GM23338 (cell line): Measurements from ENCODE around the gene NRXN2. TPM values are rescaled to one million over a fixed set of nuclear protein-coding genes. Genes with fewer than 3 reads are reported as not detected.

ENCODE experiments used
- ATAC-seq: fragments of 200-7000 bp; cut with Tn5 transposase; 3 replicates; pipeline ENCODE4 v1.9.1; 2020
- DNase-seq: peaks from one replicate; pipeline ENCODE4 v3.0.0-alpha.2; 2015; ENCODE audit warnings: low spot score
- H2AFZ ChIP-seq: fragments of 200-600 bp; sonication (generic); 2 replicates; pipeline ENCODE4 v1.8.0; 2016; ENCODE audit warnings: antibody characterized with exemption, mild to moderate bottlenecking, moderate library complexity
- H3F3A ChIP-seq: fragments of 200-600 bp; sonication (generic); replicated peaks from 2 replicates; pipeline ENCODE4 v1.8.0; 2017; ENCODE audit warnings: antibody characterized with exemption, mixed run types, low read depth
- H3K27ac ChIP-seq: fragments of 200-600 bp; sonication (generic); 2 replicates; pipeline ENCODE4 v1.6.1; 2016; ENCODE audit warnings: low read depth
- H3K27me3 ChIP-seq: fragments of 200-600 bp; sonication (generic); 2 replicates; pipeline ENCODE4 v1.8.0; 2016; ENCODE audit warnings: mild to moderate bottlenecking, mixed run types, moderate library complexity; ENCODE audit not compliant: insufficient read depth
- H3K36me3 ChIP-seq: fragments of 200-600 bp; sonication (generic); 2 replicates; pipeline ENCODE4 v1.8.0; 2016; ENCODE audit warnings: mild to moderate bottlenecking; ENCODE audit not compliant: insufficient read depth
- H3K4me1 ChIP-seq: fragments of 200-600 bp; sonication (generic); 2 replicates; pipeline ENCODE4 v1.8.0; 2016; ENCODE audit warnings: mild to moderate bottlenecking, moderate library complexity; ENCODE audit not compliant: insufficient read depth
- H3K4me2 ChIP-seq: fragments of 200-600 bp; sonication (generic); 2 replicates; pipeline ENCODE4 v1.7.1; 2017; ENCODE audit warnings: mixed run types
- H3K4me3 ChIP-seq: fragments of 200-600 bp; sonication (generic); 2 replicates; pipeline ENCODE4 v1.6.1; 2016; ENCODE audit warnings: mixed run types
- H3K79me2 ChIP-seq: fragments of 200-600 bp; sonication (generic); replicated peaks from 2 replicates; pipeline ENCODE4 v1.8.0; 2017; ENCODE audit warnings: mild to moderate bottlenecking; ENCODE audit not compliant: insufficient read depth
- H3K9me2 ChIP-seq: fragments of 200-600 bp; sonication (generic); 2 replicates; pipeline ENCODE4 v1.8.0; 2017; ENCODE audit not compliant: insufficient read depth
- H4K20me1 ChIP-seq: fragments of 200-600 bp; sonication (generic); replicated peaks from 2 replicates; pipeline ENCODE4 v1.8.0; 2017; ENCODE audit warnings: mild to moderate bottlenecking; ENCODE audit not compliant: insufficient read depth
- H3K27ac Mint-ChIP-seq: 2 replicates; pipeline ENCODE4 v1.8.0; 2020; ENCODE audit warnings: inconsistent platforms, mild to moderate bottlenecking, moderate library complexity, mixed read lengths
- H3K27me3 Mint-ChIP-seq: 3 replicates; pipeline ENCODE4 v1.8.0; 2022; ENCODE audit warnings: low read depth, mild to moderate bottlenecking, moderate library complexity, mixed read lengths, inconsistent platforms; ENCODE audit not compliant: insufficient read depth, poor library complexity
- H3K36me3 Mint-ChIP-seq: 3 replicates; pipeline ENCODE4 v1.8.0; 2021; ENCODE audit warnings: low read depth, mild to moderate bottlenecking, inconsistent platforms, moderate library complexity, mixed read lengths
- H3K4me1 Mint-ChIP-seq: 3 replicates; pipeline ENCODE4 v1.8.0; 2020; ENCODE audit warnings: mild to moderate bottlenecking, inconsistent platforms, mixed read lengths
- H3K4me3 Mint-ChIP-seq: 3 replicates; pipeline ENCODE4 v1.8.0; 2021; ENCODE audit warnings: moderate library complexity, mild to moderate bottlenecking, inconsistent platforms, mixed read lengths
- H3K9me3 Mint-ChIP-seq: 3 replicates; pipeline ENCODE4 v1.8.0; 2020; ENCODE audit warnings: moderate library complexity, mild to moderate bottlenecking, inconsistent platforms, mixed read lengths
- CREB1 ChIP-seq: fragments of 250-450 bp; sonication (Bioruptor Pico); IDR thresholded peaks from 2 replicates; pipeline ENCODE4 v1.5.0; 2020; ENCODE audit warnings: low read depth, mild to moderate bottlenecking, moderate library complexity
- ETS1 ChIP-seq: IDR thresholded peaks from 2 replicates; pipeline ENCODE4 v1.6.1; 2016; ENCODE audit warnings: antibody characterized with exemption
- EZH2 ChIP-seq: fragments of 200-600 bp; sonication (generic); IDR thresholded peaks from one replicate; pipeline ENCODE4 v1.8.0; 2017; ENCODE audit warnings: antibody characterized with exemption, mild to moderate bottlenecking, low read depth; ENCODE audit not compliant: unreplicated experiment
- JUNB ChIP-seq: IDR thresholded peaks from one replicate; pipeline ENCODE4 v1.6.1; 2016; ENCODE audit warnings: antibody characterized with exemption; ENCODE audit not compliant: unreplicated experiment
- POLR2AphosphoS5 ChIP-seq: IDR thresholded peaks from 2 replicates; pipeline ENCODE4 v1.6.1; 2016; ENCODE audit warnings: antibody characterized with exemption, low read depth
- STAT1 ChIP-seq: IDR thresholded peaks from one replicate; pipeline ENCODE4 v1.6.1; 2016; ENCODE audit warnings: antibody characterized with exemption; ENCODE audit not compliant: unreplicated experiment
- ZNF114 ChIP-seq: fragments of 250-450 bp; sonication (Bioruptor Pico); IDR thresholded peaks from 2 replicates; pipeline ENCODE4 v1.5.0; 2020; ENCODE audit warnings: mild to moderate bottlenecking, moderate library complexity
- ZNF331 ChIP-seq: fragments of 250-450 bp; sonication (Bioruptor Pico); IDR thresholded peaks from 2 replicates; pipeline ENCODE4 v1.5.0; 2020; ENCODE audit warnings: low read depth, mild to moderate bottlenecking, moderate library complexity
- ZNF462 ChIP-seq: fragments of 250-450 bp; sonication (Bioruptor Pico); IDR thresholded peaks from 2 replicates; pipeline ENCODE4 v1.5.0; 2020; ENCODE audit warnings: mild to moderate bottlenecking, moderate library complexity
- polyA plus RNA-seq: library from polyadenylated mRNA; unstranded; fragments of >200 nt; fragmentation: Nextera tagmentation; extraction: Ambion mirVana; gene quantifications from 2 replicates; pipeline ENCODE4 v1.2.1, GENCODE V29; 2016
- total RNA-seq: library from RNA; depleted of rRNA; stranded (reverse); fragments of >200 nt; shearing (Covaris generic); gene quantifications from 2 replicates; pipeline ENCODE4 v1.2.3, GENCODE V29; 2014
- TF ChIP-seq, protein P1 (sequence below), 2 experiments: fragments of 200-600 bp in 1 of 2; sonication (generic) in 1 of 2; conservative IDR thresholded peaks; 2 replicates each; pipeline versions ENCODE4 v1.5.1 to v1.6.1; 2016 to 2017; ENCODE audit warnings: antibody characterized with exemption in 2 of 2, low read depth in 2 of 2, mild to moderate bottlenecking in 2 of 2, moderate library complexity in 1 of 2

Gene NRXN2
- total and polyA plus RNA-seq, 2 experiments from 2014 or later: 3.4 to 17.0 TPM

GRCh38 chr11:64604458-64605243 lies 118.3 kb downstream of the NRXN2 start:
- no peak for TF ChIP-seq ZNF331 (CRISPR knock-in tag)
- TF ChIP-seq, protein P1, sequence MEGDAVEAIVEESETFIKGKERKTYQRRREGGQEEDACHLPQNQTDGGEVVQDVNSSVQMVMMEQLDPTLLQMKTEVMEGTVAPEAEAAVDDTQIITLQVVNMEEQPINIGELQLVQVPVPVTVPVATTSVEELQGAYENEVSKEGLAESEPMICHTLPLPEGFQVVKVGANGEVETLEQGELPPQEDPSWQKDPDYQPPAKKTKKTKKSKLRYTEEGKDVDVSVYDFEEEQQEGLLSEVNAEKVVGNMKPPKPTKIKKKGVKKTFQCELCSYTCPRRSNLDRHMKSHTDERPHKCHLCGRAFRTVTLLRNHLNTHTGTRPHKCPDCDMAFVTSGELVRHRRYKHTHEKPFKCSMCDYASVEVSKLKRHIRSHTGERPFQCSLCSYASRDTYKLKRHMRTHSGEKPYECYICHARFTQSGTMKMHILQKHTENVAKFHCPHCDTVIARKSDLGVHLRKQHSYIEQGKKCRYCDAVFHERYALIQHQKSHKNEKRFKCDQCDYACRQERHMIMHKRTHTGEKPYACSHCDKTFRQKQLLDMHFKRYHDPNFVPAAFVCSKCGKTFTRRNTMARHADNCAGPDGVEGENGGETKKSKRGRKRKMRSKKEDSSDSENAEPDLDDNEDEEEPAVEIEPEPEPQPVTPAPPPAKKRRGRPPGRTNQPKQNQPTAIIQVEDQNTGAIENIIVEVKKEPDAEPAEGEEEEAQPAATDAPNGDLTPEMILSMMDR (conservative IDR thresholded peaks at IDR 0.05; ENCODE audit: low read depth in 2 of 2): peak in 1 of 2 experiments; percentile 31; a peak in 1 of 4 replicates
- TF ChIP-seq EZH2: no peak
- no peak overlapping the region for H3K4me2 ChIP-seq
- H3K27me3 ChIP-seq: no peaks in the 10 kb centered on the region
- Mint-ChIP-seq H3K9me3 (no peaks in the 10 kb centered on the region), H3K4me1 (peaks cover 17% of the 10 kb centered on the region), H3K36me3 (no peaks in the 10 kb centered on the region), H3K27me3 (peaks cover 14% of the 10 kb centered on the region), H3K27ac (no peak overlapping the region), H3K4me3 (no peak overlapping the region)
- no peaks in the 10 kb centered on the region for H3K79me2 ChIP-seq
- DNase-seq: no peak
- no peak overlapping the region for H2AFZ ChIP-seq
- H3K4me1 ChIP-seq: 0 out of 2 replicates have a peak, but pooled peaks cover 5% of the 10 kb centered on the region
- no peak overlapping the region for H3K27ac ChIP-seq
- H3F3A ChIP-seq: no peaks in the 10 kb centered on the region
- H4K20me1 ChIP-seq: no peaks in the 10 kb centered on the region
- H3K4me3 ChIP-seq: no peak overlapping the region
- no peaks in the 10 kb centered on the region for H3K36me3 ChIP-seq
- H3K9me2 ChIP-seq: no peaks in the 10 kb centered on the region
- no peak for ATAC-seq

DNA sequence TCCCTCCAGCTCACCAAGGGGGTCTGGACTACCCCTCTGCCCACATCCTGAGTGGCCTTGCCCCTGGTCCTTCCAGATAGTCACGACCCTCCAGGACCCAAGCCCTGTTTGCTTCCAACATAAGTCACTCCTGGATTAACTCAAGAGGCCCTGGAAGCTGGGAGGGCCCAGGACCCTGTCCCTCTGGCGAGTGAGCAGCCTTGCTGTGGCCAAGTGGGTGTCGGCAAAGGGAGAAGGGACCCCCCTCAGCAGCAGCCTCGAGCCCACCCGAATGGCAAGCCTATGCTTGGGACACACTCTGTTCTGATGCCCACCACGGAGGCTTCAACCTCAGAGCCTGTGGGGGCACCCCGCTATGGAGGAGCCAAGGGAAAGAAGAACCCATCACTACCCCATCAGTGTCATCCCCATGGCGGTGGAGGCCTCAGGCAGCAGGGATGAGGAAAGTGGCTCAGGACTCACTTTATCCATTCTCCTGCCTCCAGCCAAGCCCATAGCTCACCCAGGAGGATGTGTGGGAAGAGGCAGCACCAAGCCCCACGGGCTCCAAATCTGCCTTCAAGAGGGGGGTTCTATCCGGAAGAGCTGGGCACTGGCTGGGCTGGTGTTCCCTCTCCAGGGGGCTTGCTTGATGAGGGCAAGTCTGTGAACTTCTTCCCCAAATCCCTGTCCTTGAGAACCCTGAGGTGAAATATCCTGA lies 119.4 kb downstream of the NRXN2 start:
- no peak overlapping the region for H3K4me2 ChIP-seq
- H4K20me1 ChIP-seq: no peaks in the 10 kb centered on the region
- H3K27me3 Mint-ChIP-seq: peaks cover 11% of the 10 kb centered on the region
- H3K27ac Mint-ChIP-seq: no peak overlapping the region
- H2AFZ ChIP-seq: no peak overlapping the region
- H3F3A ChIP-seq: no peaks in the 10 kb centered on the region
- no peak overlapping the region for H3K4me3 ChIP-seq
- peaks cover 14% of the 10 kb centered on the region for H3K4me1 Mint-ChIP-seq
- H3K36me3 ChIP-seq: no peaks in the 10 kb centered on the region
- H3K79me2 ChIP-seq: no peaks in the 10 kb centered on the region
- DNase-seq: no peak
- H3K36me3 Mint-ChIP-seq: no peaks in the 10 kb centered on the region
- H3K9me3 Mint-ChIP-seq: no peaks in the 10 kb centered on the region
- no peaks in the 10 kb centered on the region for H3K9me2 ChIP-seq
- no peak for ATAC-seq
- 0 out of 2 replicates have a peak, but pooled peaks cover 2% of the 10 kb centered on the region for H3K4me1 ChIP-seq
- no peak overlapping the region for H3K27ac ChIP-seq
- no peak overlapping the region for H3K4me3 Mint-ChIP-seq
- H3K27me3 ChIP-seq: no peaks in the 10 kb centered on the region
- TF ChIP-seq ZNF331 (CRISPR knock-in tag): no peak
- no peak for TF ChIP-seq ETS1
- no peak for TF ChIP-seq JUNB
- no peak for TF ChIP-seq POLR2AphosphoS5
- TF ChIP-seq ZNF114 (CRISPR knock-in tag): no peak
- TF ChIP-seq CREB1 (CRISPR knock-in tag): no peak
- no peak for TF ChIP-seq ZNF462
- no peak for TF ChIP-seq STAT1
